GM19193 (cell line): ENCODE data around the gene SQOR.

Source experiments
- POLR2A ChIP-seq: IDR thresholded peaks from 4 replicates; pipeline ENCODE4 v1.6.1; 2011; ENCODE audit not compliant: insufficient read depth, insufficient read length; ENCODE audit errors: extremely low read depth

SQOR gene

DNA sequence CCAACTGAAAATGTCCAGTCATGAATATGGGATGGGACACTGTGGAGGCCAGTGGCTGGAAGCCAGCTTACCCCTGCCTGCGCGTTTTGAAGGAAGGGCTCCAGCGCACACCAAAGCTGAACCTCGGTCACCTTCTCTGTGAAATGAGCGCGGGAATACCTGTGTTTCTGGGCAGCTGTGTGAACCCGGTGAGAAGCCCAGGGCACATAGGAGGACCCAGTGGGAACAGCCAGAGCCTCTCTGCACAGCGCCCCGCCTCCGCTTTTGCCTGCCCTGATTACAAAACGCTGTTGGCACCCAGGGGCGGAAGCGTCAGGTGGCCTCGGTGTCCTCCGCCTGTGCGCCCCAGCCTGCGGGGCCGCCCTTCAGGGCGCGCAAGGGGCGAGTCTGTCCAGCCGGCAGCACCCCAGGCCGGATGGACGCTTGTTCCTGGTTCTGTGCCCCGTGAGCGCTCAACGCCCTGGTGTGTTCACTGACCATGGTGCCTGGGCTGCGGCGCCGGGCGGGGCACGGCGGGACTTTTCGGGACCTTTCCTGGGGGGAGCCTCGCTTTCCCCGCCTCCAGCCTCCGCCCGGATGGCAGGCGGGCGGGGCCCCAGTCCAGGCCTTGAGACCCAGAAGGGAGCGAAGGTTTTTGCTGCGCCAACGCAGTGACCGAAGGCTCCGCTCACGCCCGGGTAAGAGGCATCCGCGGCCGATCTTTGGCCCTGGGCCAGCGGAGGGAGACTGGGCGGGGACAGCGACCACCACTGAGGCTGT is at the start of gene SQOR:
Gene SQOR (plus strand): TSS at position 598 of the 759 bp plus-strand sequence. CDS start 23,895 bp downstream, outside the sequence.
- TF ChIP-seq POLR2A = peak; percentile 83

DNA sequence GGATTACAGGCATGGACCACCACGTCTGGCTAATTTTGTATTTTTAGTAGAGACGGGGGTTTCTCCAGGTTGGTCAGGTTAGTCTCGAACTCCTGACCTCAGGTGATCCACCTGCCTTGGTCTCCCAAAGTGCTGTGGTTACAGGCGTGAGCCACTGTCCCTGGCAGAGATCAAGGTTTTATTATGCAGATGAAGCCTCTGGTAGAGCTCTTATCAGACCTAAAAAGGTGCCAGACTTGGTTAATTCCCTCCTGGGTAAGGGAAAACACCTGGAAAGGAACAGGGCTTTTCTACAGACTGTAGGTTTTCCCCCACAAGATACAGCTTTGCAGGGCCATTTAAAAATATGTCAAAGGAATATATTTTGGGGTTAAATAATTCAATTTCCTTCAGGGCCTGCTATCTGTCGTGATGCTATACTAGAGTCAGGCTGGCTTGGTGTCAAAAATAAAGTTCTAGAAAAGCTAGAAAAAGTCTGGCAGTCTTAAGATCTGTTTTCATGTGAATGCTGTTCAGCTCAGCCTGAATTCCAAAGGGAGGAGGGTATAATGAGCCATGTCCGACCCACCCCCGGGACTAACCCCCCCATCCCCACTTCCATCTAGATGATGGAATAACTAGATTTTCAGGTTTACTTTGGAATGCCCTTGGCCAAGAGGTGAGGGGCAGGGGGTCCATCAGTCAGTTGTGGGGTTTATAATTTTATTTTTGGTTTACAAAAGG is 49.6 kb upstream of the SQOR start:
- no peak for TF ChIP-seq POLR2A

DNA sequence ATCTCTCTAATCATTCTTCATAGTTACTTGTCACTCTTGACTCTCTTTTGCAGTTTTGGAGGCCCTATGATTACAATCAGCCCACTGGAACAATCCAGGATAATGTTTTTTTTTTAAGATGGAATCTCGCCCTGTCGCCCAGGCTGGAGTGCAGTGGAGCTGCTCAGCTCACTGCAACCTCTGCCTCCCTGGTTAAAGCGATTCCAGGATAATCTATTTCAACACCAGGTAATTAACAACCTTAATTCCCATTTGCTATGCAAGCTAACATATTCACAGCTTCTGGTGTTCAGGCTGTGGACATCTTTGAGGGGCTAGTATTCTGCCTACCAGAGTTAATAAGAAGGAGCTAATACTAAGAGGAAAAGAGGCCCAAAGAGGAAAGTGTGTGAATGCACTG is 48.7 kb upstream of the SQOR start:
- TF ChIP-seq POLR2A = no peak

DNA sequence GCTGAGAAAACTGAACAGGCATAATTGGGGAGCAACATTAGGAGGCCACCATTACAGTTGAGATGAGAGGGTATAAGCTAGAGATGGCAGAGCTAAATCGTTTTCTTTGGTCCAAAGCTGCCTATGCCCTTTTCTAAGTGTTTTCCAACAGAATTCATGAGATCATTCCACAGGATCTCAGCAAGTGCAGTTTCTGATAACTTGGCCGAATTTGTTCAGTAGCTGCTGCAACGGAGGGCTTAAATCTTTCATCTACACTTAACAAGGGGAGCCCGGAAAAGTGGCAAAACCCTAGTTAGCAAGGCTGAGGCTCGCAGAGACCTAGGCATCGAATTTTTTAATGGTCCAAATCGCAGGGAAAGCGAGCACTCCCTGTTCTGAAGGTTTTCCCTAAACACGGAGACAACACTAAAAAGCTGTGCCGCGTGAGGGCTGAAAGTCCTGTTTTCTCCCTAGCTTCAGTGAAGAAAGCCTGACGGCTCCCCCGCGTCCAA is 48.2 kb upstream of the SQOR start:
- TF ChIP-seq POLR2A = no peak

DNA sequence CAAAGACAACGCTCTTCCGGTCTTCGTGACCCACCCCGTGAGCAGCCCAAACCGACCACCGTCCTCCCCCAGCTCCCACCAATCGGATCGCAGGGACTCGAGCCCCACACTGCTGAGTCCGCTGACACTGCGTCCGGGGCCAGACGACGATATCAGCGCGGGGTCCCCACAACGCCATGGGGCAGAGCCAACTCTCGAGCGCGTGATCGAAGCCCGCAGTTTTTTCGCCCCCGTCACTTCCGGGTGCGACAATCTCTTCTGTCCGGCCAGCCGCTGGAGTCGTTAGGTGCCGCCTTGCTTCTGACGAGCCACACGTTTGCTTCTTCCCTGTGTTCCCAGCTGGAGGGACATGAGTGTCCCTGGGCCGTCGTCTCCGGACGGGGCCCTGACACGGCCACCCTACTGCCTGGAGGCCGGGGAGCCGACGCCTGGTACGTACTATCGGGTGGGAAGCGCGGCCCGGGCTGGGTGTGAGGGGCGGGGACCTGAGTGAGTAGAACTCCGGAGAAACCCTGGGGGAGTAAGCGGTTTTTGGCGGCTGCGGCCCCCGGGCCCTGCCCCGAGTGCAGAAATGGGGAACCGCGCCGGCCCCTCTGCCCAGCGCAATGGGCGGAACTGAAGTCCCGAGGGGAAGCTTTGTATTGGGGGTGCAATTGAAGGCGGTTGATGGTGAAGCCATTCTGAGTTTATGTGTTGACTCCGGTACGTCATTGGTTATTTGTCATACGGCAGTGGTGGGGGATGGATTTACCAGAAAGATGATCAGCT is 47.5 kb upstream of the SQOR start, which contains the start of gene BLOC1S6:
Gene BLOC1S6 (plus strand): TSS at position 285 of the 768 bp plus-strand sequence. CDS start 65 bp downstream, at position 350.
- peak; percentile 97 for TF ChIP-seq POLR2A

DNA sequence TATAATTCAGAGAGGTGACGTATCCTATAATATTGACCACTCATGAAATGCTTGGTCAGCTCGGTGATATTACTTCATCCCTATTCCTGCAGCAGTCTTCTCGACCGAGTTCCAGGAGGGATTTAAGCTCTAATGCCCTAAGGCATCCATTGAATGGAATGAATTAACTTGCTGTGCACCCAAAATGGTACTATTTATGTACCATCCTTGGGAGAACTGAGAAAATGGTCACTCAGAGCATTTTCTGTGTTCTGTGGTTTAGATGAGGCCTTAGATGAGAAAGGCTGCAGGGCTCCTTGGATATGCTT is 47.0 kb upstream of the SQOR start:
- TF ChIP-seq POLR2A = no peak

DNA sequence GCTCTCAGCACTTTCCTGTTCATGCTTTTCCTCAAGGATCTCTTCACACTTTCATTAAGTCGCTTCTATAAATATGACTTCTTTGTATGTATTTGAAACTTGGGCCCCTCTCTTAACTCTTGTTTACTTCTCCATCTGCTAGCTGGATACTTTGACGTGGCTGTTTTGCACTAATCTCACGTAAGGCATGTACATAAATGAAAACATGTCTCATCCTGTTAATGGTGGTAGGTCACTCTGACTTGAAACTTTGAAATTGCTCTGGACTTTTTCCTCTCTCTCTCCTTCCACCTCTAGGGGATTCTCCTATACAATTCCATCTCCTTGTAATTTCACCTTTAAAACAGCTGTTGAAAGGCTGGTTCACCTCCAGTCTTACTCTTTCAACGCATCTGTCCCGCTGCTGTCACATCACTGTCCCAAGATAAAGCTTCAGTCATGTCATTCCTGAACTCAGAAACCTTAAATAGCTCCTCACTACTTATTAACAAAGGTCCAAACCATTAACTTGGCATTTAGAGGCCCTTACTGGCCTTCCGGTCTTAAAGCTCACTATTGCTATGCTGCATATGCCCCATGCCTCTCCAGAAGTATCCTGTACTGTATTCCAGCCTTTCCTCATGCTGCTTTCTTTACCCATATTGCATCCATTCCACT is 46.5 kb upstream of the SQOR start:
- TF ChIP-seq POLR2A = no peak

DNA sequence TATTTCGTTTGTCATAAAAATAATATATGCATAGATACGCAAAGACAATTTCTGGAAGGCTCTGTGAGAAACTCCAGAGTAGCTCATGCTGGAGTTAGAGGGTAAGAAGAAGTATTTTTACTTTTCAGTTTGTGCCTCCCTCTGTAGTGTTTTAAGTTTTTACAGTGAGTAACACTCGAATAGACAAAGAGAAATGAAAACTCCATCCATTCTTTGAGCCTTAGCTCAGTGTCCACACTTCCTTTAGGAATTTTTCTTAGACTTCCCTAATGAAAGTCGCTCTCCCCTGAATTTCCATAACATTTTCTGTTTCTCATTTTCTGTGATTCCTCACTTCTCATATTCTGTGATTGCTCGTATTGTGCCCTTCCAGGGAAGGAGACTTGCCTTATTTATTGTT is 45.6 kb upstream of the SQOR start:
- no peak for TF ChIP-seq POLR2A

DNA sequence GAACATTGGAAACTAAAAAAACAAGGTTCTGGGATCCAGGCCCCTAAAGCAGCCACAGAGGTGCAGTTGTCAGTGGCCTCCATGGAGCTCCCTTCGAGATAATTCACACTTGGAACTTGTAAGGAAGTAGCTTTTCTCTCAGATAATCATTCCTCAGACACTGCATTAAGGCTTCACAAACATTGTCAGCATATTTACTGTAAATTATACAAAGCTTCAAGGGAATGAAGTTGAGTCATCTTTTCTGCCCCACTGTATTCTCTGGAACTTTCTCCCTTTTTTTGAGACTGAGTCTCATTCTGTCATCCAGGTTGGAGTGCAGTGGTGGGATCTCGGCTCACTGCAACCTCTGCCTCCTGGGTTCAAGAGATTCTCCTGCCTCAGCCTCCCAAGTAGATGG is 40.5 kb upstream of the SQOR start:
- TF ChIP-seq POLR2A = no peak

DNA sequence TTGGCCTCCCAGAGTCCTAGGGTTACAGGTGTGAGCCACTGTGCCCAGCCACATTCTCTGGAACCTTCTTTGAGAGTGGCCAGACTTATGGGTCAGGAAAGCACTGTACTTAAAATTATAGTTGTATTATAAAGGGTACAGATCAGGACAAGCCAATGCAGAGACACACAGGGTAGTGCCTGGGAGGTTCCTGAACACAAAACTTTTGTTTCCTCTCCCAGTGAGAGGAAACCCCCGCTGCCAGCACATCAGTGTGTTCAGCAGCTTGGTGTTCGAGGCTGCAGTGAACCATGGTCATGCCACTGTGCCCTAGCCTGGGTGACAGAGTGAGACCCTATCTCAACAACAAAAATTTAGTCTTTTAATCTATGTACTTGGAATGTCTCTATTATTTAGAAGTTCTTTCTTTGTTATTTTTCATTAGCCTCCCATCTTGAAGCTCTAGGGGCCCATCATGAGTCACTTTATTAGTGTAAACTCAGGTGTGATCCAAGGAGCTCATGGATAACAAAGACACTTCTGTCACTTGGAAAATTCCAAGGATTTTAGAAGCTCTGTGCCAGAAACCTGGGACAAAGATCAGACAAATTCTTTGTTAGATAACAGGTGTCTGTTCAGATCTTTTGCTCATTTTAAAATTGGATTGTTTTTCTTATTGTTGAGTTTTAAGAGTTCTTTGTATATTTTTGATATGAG is 39.8 kb upstream of the SQOR start:
- no peak for TF ChIP-seq POLR2A

DNA sequence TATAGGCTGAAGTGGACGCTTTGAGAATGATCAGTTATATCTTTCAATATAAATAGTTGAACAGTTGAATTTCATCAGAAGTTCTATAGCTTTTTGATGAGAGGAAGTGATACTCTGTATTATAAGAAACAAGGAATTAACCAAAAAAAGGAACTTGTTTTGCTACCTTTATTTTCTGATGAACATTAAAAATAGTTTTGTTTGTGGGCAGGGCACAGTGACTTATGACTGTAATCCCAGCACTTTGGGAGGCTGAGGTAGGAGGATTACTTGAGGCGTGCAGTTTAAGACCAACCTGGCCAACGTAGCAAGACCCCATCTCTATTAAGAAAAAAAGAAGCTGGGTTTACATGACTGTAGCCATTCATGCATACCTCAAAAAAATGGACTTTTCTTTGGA is 30.9 kb upstream of the SQOR start:
- no peak for TF ChIP-seq POLR2A

DNA sequence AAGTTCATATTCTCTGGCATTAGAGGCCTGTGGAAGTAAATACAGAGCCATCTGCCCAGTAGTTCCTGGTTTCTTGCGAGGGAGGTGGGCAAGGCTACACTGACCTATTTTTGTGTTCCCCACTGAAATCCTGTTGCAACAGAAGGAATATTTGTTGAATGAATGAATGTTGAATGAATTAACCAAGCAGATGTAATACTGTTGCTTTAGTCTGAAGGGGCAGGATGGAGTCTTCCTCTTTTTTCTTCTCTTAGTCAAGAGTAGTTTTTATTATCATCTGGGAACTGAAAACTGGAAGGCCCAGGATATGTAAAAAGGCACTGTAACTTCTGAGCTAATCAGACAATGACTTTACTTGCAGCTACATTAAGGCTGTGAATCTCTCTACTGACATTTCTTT is 30.5 kb upstream of the SQOR start:
- TF ChIP-seq POLR2A = no peak

DNA sequence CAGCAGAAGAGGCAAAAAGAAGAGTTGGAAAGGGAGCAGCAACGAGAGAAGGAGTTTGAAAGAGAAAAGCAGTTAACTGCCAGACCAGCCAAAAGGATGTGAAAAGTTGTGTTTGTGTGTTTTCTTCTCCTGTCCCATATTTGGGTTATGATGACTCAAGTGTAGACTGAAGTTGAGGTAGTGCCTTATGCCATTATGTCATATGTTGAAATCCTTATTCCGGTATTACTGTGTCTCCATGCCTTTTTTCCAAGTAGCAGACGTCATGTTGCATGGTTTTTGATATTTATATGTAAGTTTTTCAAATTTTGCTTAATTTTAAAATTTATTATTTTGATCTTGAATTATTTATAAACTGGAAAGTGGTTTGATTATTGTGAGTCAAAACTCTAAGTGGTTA is 28.4 kb upstream of the SQOR start:
- TF ChIP-seq POLR2A = no peak

DNA sequence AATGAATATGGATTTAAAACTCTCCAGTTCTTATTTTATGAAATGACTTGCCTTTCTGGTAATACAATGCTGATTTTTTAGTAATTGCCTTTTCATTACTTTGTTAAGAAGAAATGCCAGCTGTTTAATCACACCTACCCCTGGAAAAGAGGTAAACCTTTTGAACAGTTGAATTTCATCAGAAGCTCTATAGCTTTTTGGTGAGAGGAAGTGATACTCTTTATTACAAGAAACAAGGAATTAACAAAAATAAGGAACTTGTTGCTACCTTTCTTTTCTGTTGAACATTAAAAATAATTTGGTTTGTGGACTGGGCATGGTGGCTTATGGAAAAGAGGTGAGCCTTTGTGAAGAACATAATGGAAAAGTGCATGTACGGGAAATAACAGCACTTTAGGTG is 28.0 kb upstream of the SQOR start:
- no peak for TF ChIP-seq POLR2A
